Measurements from ENCODE around the gene LRRC40.
"Not testable (repeated sequence)": the region's sequence is repeated elsewhere in the genome, so short reads cannot be mapped to it uniquely, and the experiment has no call there.

The LRRC40 gene

GRCh38 chr1:70210820-70211219, 5.4 kb upstream of the LRRC40 start:
- Mint-ChIP-seq H3K4me1 (peaks cover 17% of the 10 kb centered on the region), H3K9me3 (no peaks in the 10 kb centered on the region), H3K27me3 (no peaks in the 10 kb centered on the region), H3K27ac (no peak overlapping the region), H3K36me3 (peaks cover 6% of the 10 kb centered on the region), H3K4me3 (no peak overlapping the region)
- no peak for ATAC-seq

GRCh38 chr1:70208292-70208691, 2.9 kb upstream of the LRRC40 start:
- no peaks in the 10 kb centered on the region for H3K27me3 Mint-ChIP-seq
- H3K4me3 Mint-ChIP-seq, result no peak overlapping the region
- H3K36me3 Mint-ChIP-seq, result peaks cover 6% of the 10 kb centered on the region
- H3K27ac Mint-ChIP-seq, result no peak overlapping the region
- ATAC-seq, result no peak
- H3K4me1 Mint-ChIP-seq, result peaks cover 35% of the 10 kb centered on the region
- H3K9me3 Mint-ChIP-seq, result no peaks in the 10 kb centered on the region

GRCh38 chr1:70207492-70207891, 2.1 kb upstream of the LRRC40 start:
- Mint-ChIP-seq H3K4me1 (peaks cover 43% of the 10 kb centered on the region), H3K36me3 (peaks cover 6% of the 10 kb centered on the region), H3K27ac (peak overlapping the region; percentile 30), H3K4me3 (peak overlapping the region; percentile 97), H3K27me3 (no peaks in the 10 kb centered on the region), H3K9me3 (no peaks in the 10 kb centered on the region)
- ATAC-seq, result no peak

GRCh38 chr1:70206833-70207232, 1.5 kb upstream of the LRRC40 start:
- H3K27me3 Mint-ChIP-seq, H3K27ac Mint-ChIP-seq, H3K36me3 Mint-ChIP-seq, H3K9me3 Mint-ChIP-seq, ATAC-seq: not testable (repeated sequence)
- peak overlapping the region; percentile 97 for H3K4me3 Mint-ChIP-seq
- H3K4me1 Mint-ChIP-seq, result peaks cover 48% of the 10 kb centered on the region

- Mint-ChIP-seq H3K9me3 (no peaks in the 10 kb centered on the region), H3K36me3 (peaks cover 6% of the 10 kb centered on the region), H3K4me3 (peak overlapping the region; percentile 97), H3K27ac (peak overlapping the region; percentile 97), H3K4me1 (peaks cover 48% of the 10 kb centered on the region), H3K27me3 (no peaks in the 10 kb centered on the region)
- ATAC-seq, result peak; percentile 55
These were observed 327 bp downstream of the LRRC40 start for GRCh38 chr1:70205071-70205433.

- H3K27me3 Mint-ChIP-seq, result no peaks in the 10 kb centered on the region
- peaks cover 6% of the 10 kb centered on the region for H3K36me3 Mint-ChIP-seq
- ATAC-seq, result no peak
- H3K9me3 Mint-ChIP-seq, result no peaks in the 10 kb centered on the region
- peak overlapping the region; percentile 97 for H3K27ac Mint-ChIP-seq
- H3K4me3 Mint-ChIP-seq, result peak overlapping the region; percentile 97
- peaks cover 48% of the 10 kb centered on the region for H3K4me1 Mint-ChIP-seq
These were observed 779 bp downstream of the LRRC40 start for GRCh38 chr1:70204600-70204999.

- Mint-ChIP-seq H3K27me3 (no peaks in the 10 kb centered on the region), H3K27ac (peak overlapping the region; percentile 97), H3K4me1 (peaks cover 46% of the 10 kb centered on the region), H3K4me3 (peak overlapping the region; percentile 97), H3K36me3 (peaks cover 6% of the 10 kb centered on the region), H3K9me3 (no peaks in the 10 kb centered on the region)
- no peak for ATAC-seq
These were observed 1.2 kb downstream of the LRRC40 start for GRCh38 chr1:70204139-70204538.

- Mint-ChIP-seq H3K9me3 (no peaks in the 10 kb centered on the region), H3K27me3 (no peaks in the 10 kb centered on the region), H3K4me1 (peaks cover 34% of the 10 kb centered on the region), H3K4me3 (no peak overlapping the region), H3K36me3 (no peaks in the 10 kb centered on the region), H3K27ac (no peak overlapping the region)
- ATAC-seq, result no peak
These were observed 3.1 kb downstream of the LRRC40 start for GRCh38 chr1:70202173-70202758.

- peaks cover 31% of the 10 kb centered on the region for H3K4me1 Mint-ChIP-seq
- H3K9me3 Mint-ChIP-seq, result no peaks in the 10 kb centered on the region
- no peaks in the 10 kb centered on the region for H3K27me3 Mint-ChIP-seq
- ATAC-seq, result no peak
- H3K27ac Mint-ChIP-seq, result no peak overlapping the region
- H3K4me3 Mint-ChIP-seq, result no peak overlapping the region
- no peaks in the 10 kb centered on the region for H3K36me3 Mint-ChIP-seq
These were observed 5.3 kb downstream of the LRRC40 start for GRCh38 chr1:70200065-70200464.

- H3K36me3 Mint-ChIP-seq, result peaks cover 10% of the 10 kb centered on the region
- no peaks in the 10 kb centered on the region for H3K27me3 Mint-ChIP-seq
- H3K9me3 Mint-ChIP-seq, result no peaks in the 10 kb centered on the region
- H3K27ac Mint-ChIP-seq, result no peak overlapping the region
- peaks cover 8% of the 10 kb centered on the region for H3K4me1 Mint-ChIP-seq
- no peak for ATAC-seq
- no peak overlapping the region for H3K4me3 Mint-ChIP-seq
These were observed 9.0 kb downstream of the LRRC40 start for GRCh38 chr1:70196333-70196732.

GRCh38 chr1:70195342-70195741, 10.0 kb downstream of the LRRC40 start:
- peaks cover 8% of the 10 kb centered on the region for H3K4me1 Mint-ChIP-seq
- no peak overlapping the region for H3K27ac Mint-ChIP-seq
- H3K27me3 Mint-ChIP-seq, result no peaks in the 10 kb centered on the region
- H3K9me3 Mint-ChIP-seq, result no peaks in the 10 kb centered on the region
- peaks cover 10% of the 10 kb centered on the region for H3K36me3 Mint-ChIP-seq
- H3K4me3 Mint-ChIP-seq, result no peak overlapping the region
- ATAC-seq, result no peak

- no peak for ATAC-seq
- peaks cover 8% of the 10 kb centered on the region for H3K4me1 Mint-ChIP-seq
- no peak overlapping the region for H3K27ac Mint-ChIP-seq
- no peaks in the 10 kb centered on the region for H3K9me3 Mint-ChIP-seq
- peaks cover 10% of the 10 kb centered on the region for H3K36me3 Mint-ChIP-seq
- H3K27me3 Mint-ChIP-seq, result no peaks in the 10 kb centered on the region
- no peak overlapping the region for H3K4me3 Mint-ChIP-seq
These were observed 10.8 kb downstream of the LRRC40 start for GRCh38 chr1:70194601-70195000.

- not testable (repeated sequence) for H3K27ac Mint-ChIP-seq, ATAC-seq, H3K4me3 Mint-ChIP-seq, H3K27me3 Mint-ChIP-seq, H3K9me3 Mint-ChIP-seq
- peaks cover 13% of the 10 kb centered on the region for H3K4me1 Mint-ChIP-seq
- peaks cover 19% of the 10 kb centered on the region for H3K36me3 Mint-ChIP-seq
These were observed 12.9 kb downstream of the LRRC40 start for GRCh38 chr1:70192446-70192845.

GRCh38 chr1:70190180-70190579, 15.2 kb downstream of the LRRC40 start:
- Mint-ChIP-seq H3K4me3 (no peak overlapping the region), H3K9me3 (no peaks in the 10 kb centered on the region), H3K27me3 (no peaks in the 10 kb centered on the region), H3K36me3 (peaks cover 35% of the 10 kb centered on the region), H3K4me1 (peaks cover 14% of the 10 kb centered on the region), H3K27ac (no peak overlapping the region)
- ATAC-seq, result no peak

- no peak for ATAC-seq
- Mint-ChIP-seq H3K27me3 (no peaks in the 10 kb centered on the region), H3K4me3 (no peak overlapping the region), H3K27ac (no peak overlapping the region), H3K9me3 (no peaks in the 10 kb centered on the region), H3K36me3 (peaks cover 37% of the 10 kb centered on the region), H3K4me1 (peaks cover 14% of the 10 kb centered on the region)
These were observed 16.9 kb downstream of the LRRC40 start for GRCh38 chr1:70188522-70188921.

- peaks cover 35% of the 10 kb centered on the region for H3K36me3 Mint-ChIP-seq
- not testable (repeated sequence) for H3K4me1 Mint-ChIP-seq, H3K4me3 Mint-ChIP-seq, H3K9me3 Mint-ChIP-seq, H3K27me3 Mint-ChIP-seq, H3K27ac Mint-ChIP-seq, ATAC-seq
These were observed 20.2 kb downstream of the LRRC40 start for GRCh38 chr1:70185181-70185580.

- Mint-ChIP-seq H3K36me3 (peaks cover 51% of the 10 kb centered on the region), H3K4me1 (no peaks in the 10 kb centered on the region), H3K9me3 (no peaks in the 10 kb centered on the region), H3K27ac (no peak overlapping the region), H3K4me3 (no peak overlapping the region), H3K27me3 (no peaks in the 10 kb centered on the region)
- ATAC-seq, result no peak
These were observed 33.9 kb downstream of the LRRC40 start for GRCh38 chr1:70171512-70171911.
